Vagina (tissue), 2 donors: ENCODE measurements around the gene ANO6. TPM values are rescaled to one million over a fixed set of nuclear protein-coding genes. Genes with fewer than 3 reads are reported as not detected.

ENCODE experiments used
- DNase-seq, 2 donors: peaks; one replicate each; pipeline ENCODE4 v3.0.0-alpha.2; 2017; ENCODE audit errors: extremely low spot score in 2 of 2
- H3K27ac ChIP-seq: fragments of 200-600 bp; sonication (generic); one replicate; pipeline ENCODE4 v1.5.1; 2019
- H3K27me3 ChIP-seq: fragments of 200-600 bp; sonication (generic); one replicate; pipeline ENCODE4 v1.5.1; 2019
- H3K36me3 ChIP-seq, 2 donors: fragments of 200-600 bp; sonication (generic); one replicate each; pipeline ENCODE4 v1.5.1; 2017 to 2019
- H3K4me1 ChIP-seq: fragments of 200-600 bp; sonication (generic); one replicate; pipeline ENCODE4 v1.5.1; 2019
- H3K4me3 ChIP-seq, 2 donors: fragments of 200-600 bp; sonication (generic); 1 replicate in 1 of 2; 2 replicates in 1 of 2; pipeline ENCODE4 v1.5.1; 2016 to 2019
- H3K9me3 ChIP-seq: fragments of 200-600 bp; sonication (generic); one replicate; pipeline ENCODE4 v1.5.1; 2019
- POLR2A ChIP-seq, 2 donors: fragments of 450-650 bp; IDR thresholded peaks; one replicate each; pipeline ENCODE4 v1.6.1; 2017; ENCODE audit warnings: antibody characterized with exemption in 2 of 2, mild to moderate bottlenecking in 2 of 2, moderate library complexity in 2 of 2
- POLR2AphosphoS5 ChIP-seq, 2 donors: sonication (generic); formaldehyde crosslinking; IDR thresholded peaks; one replicate each; pipeline ENCODE4 v1.9.0; 2017; ENCODE audit warnings: antibody characterized with exemption in 2 of 2, mild to moderate bottlenecking in 2 of 2, low read depth in 1 of 2; ENCODE audit not compliant: insufficient read depth in 1 of 2
- intact Hi-C: fragments of 100-400 bp; cut with DNase I; formaldehyde crosslinking; loops from one replicate; pipeline ENCODE4 v1.15.1; 2023
- total RNA-seq: library from RNA; depleted of rRNA; stranded (reverse); fragments of >200 nt; gene quantifications from one replicate; pipeline ENCODE4 v1.2.3, GENCODE V29; 2016
- TF ChIP-seq, protein P1 (sequence below), 3 experiments: fragments of 450-650 bp in 2 of 3; fragments of 200-600 bp in 1 of 3; sonication (generic) in 1 of 3; IDR thresholded peaks; one replicate each; pipeline ENCODE4 v1.5.1; 2017 to 2019; ENCODE audit warnings: antibody characterized with exemption in 3 of 3, mild to moderate bottlenecking in 2 of 3, moderate library complexity in 2 of 3

Gene ANO6
- total RNA-seq, 1 donor from 2014 or later, result 48.4 TPM

DNA sequence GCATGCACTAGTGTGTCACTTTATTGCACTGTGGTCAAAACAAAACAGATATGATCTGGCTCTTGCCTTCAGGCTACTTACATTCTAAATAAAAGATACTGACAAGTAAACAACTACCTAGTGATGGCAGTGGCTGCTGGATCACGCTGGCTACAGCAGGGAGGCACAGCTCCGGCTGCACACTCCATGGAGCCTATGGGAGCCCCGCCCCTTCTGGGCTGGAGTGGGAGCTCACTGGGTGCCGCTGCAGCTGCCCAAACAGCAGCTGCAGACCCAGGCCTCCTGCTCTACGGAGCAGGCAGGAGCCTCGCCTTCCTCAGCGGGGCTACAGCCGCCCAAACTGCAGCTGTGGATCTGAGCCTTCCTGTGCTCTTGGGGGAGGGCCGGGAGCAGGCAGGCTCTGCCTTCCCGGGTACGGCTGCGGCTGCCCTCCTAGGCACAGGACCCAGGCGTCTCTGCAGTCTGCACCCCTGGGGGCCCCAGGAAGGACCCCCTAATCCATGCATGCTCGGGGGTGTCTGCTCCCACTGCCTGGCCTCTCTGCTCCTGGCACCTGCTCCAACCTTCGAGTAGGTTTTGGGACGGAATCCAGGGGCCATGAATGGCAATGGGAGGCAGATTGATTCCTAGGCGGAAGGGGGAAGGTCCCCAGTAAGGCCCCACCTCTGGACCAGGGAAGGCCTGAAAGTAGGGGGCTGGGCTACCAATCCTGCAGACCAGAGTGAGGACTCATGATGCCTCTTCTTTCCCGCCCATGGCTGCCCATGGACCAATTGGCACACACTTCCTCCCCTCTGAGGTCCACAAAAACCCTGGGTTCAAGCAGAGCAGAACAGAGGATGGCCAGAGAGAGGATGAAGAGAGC, 253.1 kb downstream of the ANO6 start:
- intact Hi-C loops, result no loop called here
- Histone ChIP-seq H3K36me3 (no peaks in the 10 kb centered on the region), H3K4me3 (no peak overlapping the region), H3K27me3 (no peaks in the 10 kb centered on the region), H3K4me1 (no peaks in the 10 kb centered on the region), H3K9me3 (no peaks in the 10 kb centered on the region), H3K27ac (no peak overlapping the region)
- TF ChIP-seq POLR2A (IDR thresholded peaks at IDR 0.05) (no peak), POLR2AphosphoS5 (IDR thresholded peaks at IDR 0.05; ENCODE audit: insufficient read depth in 1 of 2, low read depth in 1 of 2) (no peak)
- TF ChIP-seq, protein P1, sequence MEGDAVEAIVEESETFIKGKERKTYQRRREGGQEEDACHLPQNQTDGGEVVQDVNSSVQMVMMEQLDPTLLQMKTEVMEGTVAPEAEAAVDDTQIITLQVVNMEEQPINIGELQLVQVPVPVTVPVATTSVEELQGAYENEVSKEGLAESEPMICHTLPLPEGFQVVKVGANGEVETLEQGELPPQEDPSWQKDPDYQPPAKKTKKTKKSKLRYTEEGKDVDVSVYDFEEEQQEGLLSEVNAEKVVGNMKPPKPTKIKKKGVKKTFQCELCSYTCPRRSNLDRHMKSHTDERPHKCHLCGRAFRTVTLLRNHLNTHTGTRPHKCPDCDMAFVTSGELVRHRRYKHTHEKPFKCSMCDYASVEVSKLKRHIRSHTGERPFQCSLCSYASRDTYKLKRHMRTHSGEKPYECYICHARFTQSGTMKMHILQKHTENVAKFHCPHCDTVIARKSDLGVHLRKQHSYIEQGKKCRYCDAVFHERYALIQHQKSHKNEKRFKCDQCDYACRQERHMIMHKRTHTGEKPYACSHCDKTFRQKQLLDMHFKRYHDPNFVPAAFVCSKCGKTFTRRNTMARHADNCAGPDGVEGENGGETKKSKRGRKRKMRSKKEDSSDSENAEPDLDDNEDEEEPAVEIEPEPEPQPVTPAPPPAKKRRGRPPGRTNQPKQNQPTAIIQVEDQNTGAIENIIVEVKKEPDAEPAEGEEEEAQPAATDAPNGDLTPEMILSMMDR (IDR thresholded peaks at IDR 0.05), result no peak
- no peak for DNase-seq

DNA sequence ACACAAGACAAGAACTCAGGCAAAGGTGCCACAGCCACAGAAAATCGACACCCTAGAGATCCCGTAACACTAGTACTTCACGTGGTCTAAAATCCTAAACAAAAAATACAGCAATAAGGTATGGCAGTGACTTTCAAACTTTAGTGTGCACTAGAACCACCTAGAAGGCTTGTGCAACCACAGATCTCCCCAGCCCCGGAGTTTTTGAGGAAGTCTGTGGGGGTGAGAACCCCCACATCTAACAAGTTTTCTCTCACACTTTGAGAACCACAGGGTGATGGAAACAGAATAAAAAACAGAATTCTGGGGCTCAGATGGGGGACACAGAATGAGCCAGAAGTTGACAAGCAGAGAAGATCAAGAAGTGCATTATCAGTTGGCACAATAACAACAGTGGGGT, 254.0 kb downstream of the ANO6 start:
- H3K4me3 ChIP-seq, result no peak overlapping the region
- no peaks in the 10 kb centered on the region for H3K4me1 ChIP-seq
- no peak for TF ChIP-seq POLR2AphosphoS5 (IDR thresholded peaks at IDR 0.05; ENCODE audit: insufficient read depth in 1 of 2, low read depth in 1 of 2)
- no peak for TF ChIP-seq POLR2A (IDR thresholded peaks at IDR 0.05)
- TF ChIP-seq, protein P1 (IDR thresholded peaks at IDR 0.05), result no peak
- intact Hi-C loops, result no loop called here
- H3K27ac ChIP-seq, result no peak overlapping the region
- H3K9me3 ChIP-seq, result no peaks in the 10 kb centered on the region
- no peaks in the 10 kb centered on the region for H3K27me3 ChIP-seq
- DNase-seq, result no peak
- H3K36me3 ChIP-seq, result no peaks in the 10 kb centered on the region

DNA sequence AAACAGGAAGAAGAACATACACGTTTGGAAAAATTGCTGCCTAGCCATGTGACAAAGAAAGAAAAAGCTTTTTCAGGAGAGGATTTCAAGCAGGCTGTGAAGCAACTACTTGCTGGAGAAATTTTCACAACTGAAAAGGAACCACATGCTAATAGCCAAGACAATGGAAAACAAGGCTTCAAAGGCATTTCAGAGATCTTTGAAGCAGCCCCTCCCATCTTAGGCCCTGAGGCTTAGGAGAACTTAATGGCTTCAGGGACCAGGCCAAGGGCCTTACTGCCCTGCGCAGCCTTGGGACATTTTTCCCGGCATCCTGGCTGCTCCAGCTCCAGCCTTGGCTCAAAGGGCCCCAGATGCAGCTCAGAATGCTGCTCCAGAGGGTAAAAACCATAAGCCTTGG, 257.7 kb downstream of the ANO6 start:
- Histone ChIP-seq H3K36me3 (no peaks in the 10 kb centered on the region), H3K27me3 (no peaks in the 10 kb centered on the region), H3K4me3 (no peak overlapping the region), H3K9me3 (no peaks in the 10 kb centered on the region), H3K4me1 (no peaks in the 10 kb centered on the region), H3K27ac (no peak overlapping the region)
- intact Hi-C loops, result no loop called here
- no peak for DNase-seq
- no peak for TF ChIP-seq POLR2A (IDR thresholded peaks at IDR 0.05)
- TF ChIP-seq POLR2AphosphoS5 (IDR thresholded peaks at IDR 0.05; ENCODE audit: insufficient read depth in 1 of 2, low read depth in 1 of 2), result no peak
- TF ChIP-seq, protein P1 (IDR thresholded peaks at IDR 0.05), result no peak

DNA sequence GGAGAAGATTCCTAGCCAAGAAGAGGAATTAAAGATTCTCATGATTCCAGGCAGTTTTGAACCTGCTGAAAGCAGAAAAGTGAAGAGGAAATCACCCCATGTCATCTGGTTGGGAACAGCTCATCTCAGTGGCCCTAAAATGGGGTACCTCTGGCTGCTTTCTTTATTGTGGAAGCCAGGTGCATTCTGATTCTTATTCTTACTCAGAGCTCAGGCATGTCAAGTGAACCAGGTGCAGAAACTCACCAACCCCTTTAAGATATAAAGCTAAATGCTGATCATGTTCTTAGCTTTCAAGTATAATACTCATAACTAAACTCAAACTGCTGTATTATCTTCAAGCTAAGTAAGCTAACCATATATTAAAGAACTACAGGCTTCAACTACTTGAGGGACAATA, 259.7 kb downstream of the ANO6 start:
- H3K27me3 ChIP-seq, result no peaks in the 10 kb centered on the region
- no peaks in the 10 kb centered on the region for H3K4me1 ChIP-seq
- TF ChIP-seq, protein P1 (IDR thresholded peaks at IDR 0.05), result no peak
- TF ChIP-seq POLR2A (IDR thresholded peaks at IDR 0.05) (no peak), POLR2AphosphoS5 (IDR thresholded peaks at IDR 0.05; ENCODE audit: insufficient read depth in 1 of 2, low read depth in 1 of 2) (no peak)
- intact Hi-C loops, result no loop called here
- no peak for DNase-seq
- no peak overlapping the region for H3K4me3 ChIP-seq
- no peaks in the 10 kb centered on the region for H3K36me3 ChIP-seq
- H3K27ac ChIP-seq, result no peak overlapping the region
- H3K9me3 ChIP-seq, result no peaks in the 10 kb centered on the region

DNA sequence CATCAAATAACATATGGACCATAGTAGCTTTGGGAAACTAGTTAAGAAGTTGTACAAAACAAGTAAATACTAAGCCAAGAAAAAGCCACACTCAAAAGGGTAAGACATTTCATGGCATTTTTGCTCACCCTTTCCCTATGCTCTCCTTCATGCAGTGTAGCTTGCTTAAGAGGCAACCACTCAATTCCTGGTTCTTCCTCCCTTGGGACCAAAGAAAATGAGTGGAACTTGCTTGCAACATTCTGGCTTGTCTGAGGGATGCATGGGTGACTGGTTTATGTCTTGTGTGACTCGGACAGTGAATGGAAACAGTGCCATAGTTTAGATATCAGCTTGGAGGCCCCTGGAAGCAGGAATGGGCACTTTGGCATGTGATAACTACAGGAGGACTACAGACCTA, 261.6 kb downstream of the ANO6 start:
- intact Hi-C loops, result no loop called here
- Histone ChIP-seq H3K27me3 (no peaks in the 10 kb centered on the region), H3K4me1 (no peaks in the 10 kb centered on the region), H3K27ac (no peak overlapping the region), H3K36me3 (no peaks in the 10 kb centered on the region), H3K4me3 (no peak overlapping the region), H3K9me3 (no peaks in the 10 kb centered on the region)
- no peak for DNase-seq
- TF ChIP-seq, protein P1 (IDR thresholded peaks at IDR 0.05), result no peak
- TF ChIP-seq POLR2A (IDR thresholded peaks at IDR 0.05) (no peak), POLR2AphosphoS5 (IDR thresholded peaks at IDR 0.05; ENCODE audit: insufficient read depth in 1 of 2, low read depth in 1 of 2) (no peak)
